PFSK-1 (cell line): ENCODE results near the gene CEP104.

ENCODE experiments used
- FOXP2 ChIP-seq: optimal IDR thresholded peaks from 2 replicates; pipeline ENCODE3; 2011; ENCODE audit warnings: borderline replicate concordance, control low read depth, inconsistent platforms; ENCODE audit not compliant: insufficient read depth; ENCODE audit errors: extremely low read length, extremely low read depth
- POLR2AphosphoS5 ChIP-seq: IDR thresholded peaks from 2 replicates; pipeline ENCODE4 v1.6.1; 2012; ENCODE audit warnings: low read depth, mild to moderate bottlenecking, control low read depth, low read length, moderate library complexity
- SIN3A ChIP-seq: IDR thresholded peaks from 2 replicates; pipeline ENCODE4 v1.6.1; 2012; ENCODE audit warnings: mild to moderate bottlenecking, low read length, moderate library complexity, borderline replicate concordance; ENCODE audit not compliant: insufficient read depth
- TAF1 ChIP-seq: IDR thresholded peaks from 2 replicates; pipeline ENCODE4 v1.6.1; 2012; ENCODE audit warnings: low read length, control low read depth, borderline replicate concordance; ENCODE audit not compliant: insufficient read depth
- TF ChIP-seq, protein P1 (sequence below), 2 experiments: IDR thresholded peaks; 2 replicates each; pipeline versions ENCODE4 v1.6.1 to v1.8.0; 2011 to 2012; ENCODE audit warnings: low read depth in 2 of 2, low read length in 2 of 2, control low read depth in 1 of 2, inconsistent platforms in 1 of 2, mild to moderate bottlenecking in 1 of 2, moderate library complexity in 1 of 2; ENCODE audit not compliant: insufficient read depth in 1 of 2

GRCh38 chr1:3821908-3822307 is 35.1 kb downstream of the CEP104 start:
- TF ChIP-seq POLR2AphosphoS5, result no peak
- TF ChIP-seq, protein P1, sequence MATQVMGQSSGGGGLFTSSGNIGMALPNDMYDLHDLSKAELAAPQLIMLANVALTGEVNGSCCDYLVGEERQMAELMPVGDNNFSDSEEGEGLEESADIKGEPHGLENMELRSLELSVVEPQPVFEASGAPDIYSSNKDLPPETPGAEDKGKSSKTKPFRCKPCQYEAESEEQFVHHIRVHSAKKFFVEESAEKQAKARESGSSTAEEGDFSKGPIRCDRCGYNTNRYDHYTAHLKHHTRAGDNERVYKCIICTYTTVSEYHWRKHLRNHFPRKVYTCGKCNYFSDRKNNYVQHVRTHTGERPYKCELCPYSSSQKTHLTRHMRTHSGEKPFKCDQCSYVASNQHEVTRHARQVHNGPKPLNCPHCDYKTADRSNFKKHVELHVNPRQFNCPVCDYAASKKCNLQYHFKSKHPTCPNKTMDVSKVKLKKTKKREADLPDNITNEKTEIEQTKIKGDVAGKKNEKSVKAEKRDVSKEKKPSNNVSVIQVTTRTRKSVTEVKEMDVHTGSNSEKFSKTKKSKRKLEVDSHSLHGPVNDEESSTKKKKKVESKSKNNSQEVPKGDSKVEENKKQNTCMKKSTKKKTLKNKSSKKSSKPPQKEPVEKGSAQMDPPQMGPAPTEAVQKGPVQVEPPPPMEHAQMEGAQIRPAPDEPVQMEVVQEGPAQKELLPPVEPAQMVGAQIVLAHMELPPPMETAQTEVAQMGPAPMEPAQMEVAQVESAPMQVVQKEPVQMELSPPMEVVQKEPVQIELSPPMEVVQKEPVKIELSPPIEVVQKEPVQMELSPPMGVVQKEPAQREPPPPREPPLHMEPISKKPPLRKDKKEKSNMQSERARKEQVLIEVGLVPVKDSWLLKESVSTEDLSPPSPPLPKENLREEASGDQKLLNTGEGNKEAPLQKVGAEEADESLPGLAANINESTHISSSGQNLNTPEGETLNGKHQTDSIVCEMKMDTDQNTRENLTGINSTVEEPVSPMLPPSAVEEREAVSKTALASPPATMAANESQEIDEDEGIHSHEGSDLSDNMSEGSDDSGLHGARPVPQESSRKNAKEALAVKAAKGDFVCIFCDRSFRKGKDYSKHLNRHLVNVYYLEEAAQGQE (IDR thresholded peaks at IDR 0.05; ENCODE audit: insufficient read depth in 1 of 2, low read depth in 2 of 2, low read length in 2 of 2), result no peak
- no peak for TF ChIP-seq FOXP2
- no peak for TF ChIP-seq TAF1
- no peak for TF ChIP-seq SIN3A
